WTC11 (cell line): Measurements from ENCODE around the gene SPTLC2.

Experiments
- ATF3 ChIP-seq: sonication (generic); formaldehyde crosslinking; conservative IDR thresholded peaks from 2 replicates; pipeline ENCODE4 v1.8.1; 2022; ENCODE audit warnings: mild to moderate bottlenecking, missing genetic modification reagents
- ATF6 ChIP-seq: sonication (generic); formaldehyde crosslinking; IDR thresholded peaks from 2 replicates; pipeline ENCODE4 v1.8.1; 2023; ENCODE audit warnings: mild to moderate bottlenecking, missing genetic modification reagents
- E2F4 ChIP-seq: sonication (generic); formaldehyde crosslinking; IDR thresholded peaks from 2 replicates; pipeline ENCODE4 v1.8.1; 2022; ENCODE audit warnings: low read depth, mild to moderate bottlenecking, moderate library complexity, missing genetic modification reagents, borderline replicate concordance
- ELF4 ChIP-seq: sonication (generic); formaldehyde crosslinking; IDR thresholded peaks from 2 replicates; pipeline ENCODE4 v1.8.1; 2022; ENCODE audit warnings: low read depth, mild to moderate bottlenecking, moderate library complexity, missing genetic modification reagents
- ERG ChIP-seq: fragments of 250-450 bp; sonication (Bioruptor Pico); IDR thresholded peaks from 2 replicates; pipeline ENCODE4 v1.8.0; 2021; ENCODE audit warnings: mild to moderate bottlenecking
- RELA ChIP-seq: sonication (generic); formaldehyde crosslinking; IDR thresholded peaks from 2 replicates; pipeline ENCODE4 v1.8.1; 2022; ENCODE audit warnings: missing genetic modification reagents, mild to moderate bottlenecking, borderline replicate concordance
- TF ChIP-seq, protein P1 (sequence below): sonication (generic); formaldehyde crosslinking; IDR thresholded peaks from 2 replicates; pipeline ENCODE4 v1.8.0; 2022; ENCODE audit warnings: mild to moderate bottlenecking, missing genetic modification reagents
- TF ChIP-seq, protein P2 (sequence below): sonication (generic); formaldehyde crosslinking; IDR thresholded peaks from 2 replicates; pipeline ENCODE4 v1.8.1; 2022; ENCODE audit warnings: low read depth, missing genetic modification reagents, borderline replicate concordance
- TF ChIP-seq, protein P3 (sequence below): fragments of 200-600 bp; IDR thresholded peaks from 2 replicates; pipeline ENCODE4 v1.8.0; 2022; ENCODE audit warnings: antibody characterized with exemption
- TF ChIP-seq, protein P4 (sequence below): sonication (generic); formaldehyde crosslinking; IDR thresholded peaks from 2 replicates; pipeline ENCODE4 v1.8.0; 2023; ENCODE audit warnings: mild to moderate bottlenecking, missing genetic modification reagents
- TF ChIP-seq, protein P5 (sequence below): sonication (generic); formaldehyde crosslinking; IDR thresholded peaks from 2 replicates; pipeline ENCODE4 v1.8.1; 2022; ENCODE audit warnings: mild to moderate bottlenecking, missing genetic modification reagents, moderate library complexity, borderline replicate concordance
- TF ChIP-seq, protein P6 (sequence below): sonication (generic); formaldehyde crosslinking; IDR thresholded peaks from 2 replicates; pipeline ENCODE4 v1.8.0; 2022; ENCODE audit warnings: mild to moderate bottlenecking, missing genetic modification reagents

GRCh38 chr14:77579065-77579464 lies 37.4 kb downstream of the SPTLC2 start:
- TF ChIP-seq, protein P1, sequence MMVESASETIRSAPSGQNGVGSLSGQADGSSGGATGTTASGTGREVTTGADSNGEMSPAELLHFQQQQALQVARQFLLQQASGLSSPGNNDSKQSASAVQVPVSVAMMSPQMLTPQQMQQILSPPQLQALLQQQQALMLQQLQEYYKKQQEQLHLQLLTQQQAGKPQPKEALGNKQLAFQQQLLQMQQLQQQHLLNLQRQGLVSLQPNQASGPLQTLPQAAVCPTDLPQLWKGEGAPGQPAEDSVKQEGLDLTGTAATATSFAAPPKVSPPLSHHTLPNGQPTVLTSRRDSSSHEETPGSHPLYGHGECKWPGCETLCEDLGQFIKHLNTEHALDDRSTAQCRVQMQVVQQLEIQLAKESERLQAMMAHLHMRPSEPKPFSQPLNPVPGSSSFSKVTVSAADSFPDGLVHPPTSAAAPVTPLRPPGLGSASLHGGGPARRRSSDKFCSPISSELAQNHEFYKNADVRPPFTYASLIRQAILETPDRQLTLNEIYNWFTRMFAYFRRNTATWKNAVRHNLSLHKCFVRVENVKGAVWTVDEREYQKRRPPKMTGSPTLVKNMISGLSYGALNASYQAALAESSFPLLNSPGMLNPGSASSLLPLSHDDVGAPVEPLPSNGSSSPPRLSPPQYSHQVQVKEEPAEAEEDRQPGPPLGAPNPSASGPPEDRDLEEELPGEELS (CRISPR knock-in tag): no peak
- TF ChIP-seq ELF4: no peak
- no peak for TF ChIP-seq RELA (CRISPR knock-in tag)
- no peak for TF ChIP-seq ATF3 (CRISPR knock-in tag)
- TF ChIP-seq, protein P2, sequence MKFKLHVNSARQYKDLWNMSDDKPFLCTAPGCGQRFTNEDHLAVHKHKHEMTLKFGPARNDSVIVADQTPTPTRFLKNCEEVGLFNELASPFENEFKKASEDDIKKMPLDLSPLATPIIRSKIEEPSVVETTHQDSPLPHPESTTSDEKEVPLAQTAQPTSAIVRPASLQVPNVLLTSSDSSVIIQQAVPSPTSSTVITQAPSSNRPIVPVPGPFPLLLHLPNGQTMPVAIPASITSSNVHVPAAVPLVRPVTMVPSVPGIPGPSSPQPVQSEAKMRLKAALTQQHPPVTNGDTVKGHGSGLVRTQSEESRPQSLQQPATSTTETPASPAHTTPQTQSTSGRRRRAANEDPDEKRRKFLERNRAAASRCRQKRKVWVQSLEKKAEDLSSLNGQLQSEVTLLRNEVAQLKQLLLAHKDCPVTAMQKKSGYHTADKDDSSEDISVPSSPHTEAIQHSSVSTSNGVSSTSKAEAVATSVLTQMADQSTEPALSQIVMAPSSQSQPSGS (CRISPR knock-in tag): no peak
- TF ChIP-seq, protein P3, sequence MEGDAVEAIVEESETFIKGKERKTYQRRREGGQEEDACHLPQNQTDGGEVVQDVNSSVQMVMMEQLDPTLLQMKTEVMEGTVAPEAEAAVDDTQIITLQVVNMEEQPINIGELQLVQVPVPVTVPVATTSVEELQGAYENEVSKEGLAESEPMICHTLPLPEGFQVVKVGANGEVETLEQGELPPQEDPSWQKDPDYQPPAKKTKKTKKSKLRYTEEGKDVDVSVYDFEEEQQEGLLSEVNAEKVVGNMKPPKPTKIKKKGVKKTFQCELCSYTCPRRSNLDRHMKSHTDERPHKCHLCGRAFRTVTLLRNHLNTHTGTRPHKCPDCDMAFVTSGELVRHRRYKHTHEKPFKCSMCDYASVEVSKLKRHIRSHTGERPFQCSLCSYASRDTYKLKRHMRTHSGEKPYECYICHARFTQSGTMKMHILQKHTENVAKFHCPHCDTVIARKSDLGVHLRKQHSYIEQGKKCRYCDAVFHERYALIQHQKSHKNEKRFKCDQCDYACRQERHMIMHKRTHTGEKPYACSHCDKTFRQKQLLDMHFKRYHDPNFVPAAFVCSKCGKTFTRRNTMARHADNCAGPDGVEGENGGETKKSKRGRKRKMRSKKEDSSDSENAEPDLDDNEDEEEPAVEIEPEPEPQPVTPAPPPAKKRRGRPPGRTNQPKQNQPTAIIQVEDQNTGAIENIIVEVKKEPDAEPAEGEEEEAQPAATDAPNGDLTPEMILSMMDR: no peak
- no peak for TF ChIP-seq ATF6 (CRISPR knock-in tag)
- TF ChIP-seq, protein P4, sequence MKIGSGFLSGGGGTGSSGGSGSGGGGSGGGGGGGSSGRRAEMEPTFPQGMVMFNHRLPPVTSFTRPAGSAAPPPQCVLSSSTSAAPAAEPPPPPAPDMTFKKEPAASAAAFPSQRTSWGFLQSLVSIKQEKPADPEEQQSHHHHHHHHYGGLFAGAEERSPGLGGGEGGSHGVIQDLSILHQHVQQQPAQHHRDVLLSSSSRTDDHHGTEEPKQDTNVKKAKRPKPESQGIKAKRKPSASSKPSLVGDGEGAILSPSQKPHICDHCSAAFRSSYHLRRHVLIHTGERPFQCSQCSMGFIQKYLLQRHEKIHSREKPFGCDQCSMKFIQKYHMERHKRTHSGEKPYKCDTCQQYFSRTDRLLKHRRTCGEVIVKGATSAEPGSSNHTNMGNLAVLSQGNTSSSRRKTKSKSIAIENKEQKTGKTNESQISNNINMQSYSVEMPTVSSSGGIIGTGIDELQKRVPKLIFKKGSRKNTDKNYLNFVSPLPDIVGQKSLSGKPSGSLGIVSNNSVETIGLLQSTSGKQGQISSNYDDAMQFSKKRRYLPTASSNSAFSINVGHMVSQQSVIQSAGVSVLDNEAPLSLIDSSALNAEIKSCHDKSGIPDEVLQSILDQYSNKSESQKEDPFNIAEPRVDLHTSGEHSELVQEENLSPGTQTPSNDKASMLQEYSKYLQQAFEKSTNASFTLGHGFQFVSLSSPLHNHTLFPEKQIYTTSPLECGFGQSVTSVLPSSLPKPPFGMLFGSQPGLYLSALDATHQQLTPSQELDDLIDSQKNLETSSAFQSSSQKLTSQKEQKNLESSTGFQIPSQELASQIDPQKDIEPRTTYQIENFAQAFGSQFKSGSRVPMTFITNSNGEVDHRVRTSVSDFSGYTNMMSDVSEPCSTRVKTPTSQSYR (CRISPR knock-in tag): no peak
- TF ChIP-seq, protein P5, sequence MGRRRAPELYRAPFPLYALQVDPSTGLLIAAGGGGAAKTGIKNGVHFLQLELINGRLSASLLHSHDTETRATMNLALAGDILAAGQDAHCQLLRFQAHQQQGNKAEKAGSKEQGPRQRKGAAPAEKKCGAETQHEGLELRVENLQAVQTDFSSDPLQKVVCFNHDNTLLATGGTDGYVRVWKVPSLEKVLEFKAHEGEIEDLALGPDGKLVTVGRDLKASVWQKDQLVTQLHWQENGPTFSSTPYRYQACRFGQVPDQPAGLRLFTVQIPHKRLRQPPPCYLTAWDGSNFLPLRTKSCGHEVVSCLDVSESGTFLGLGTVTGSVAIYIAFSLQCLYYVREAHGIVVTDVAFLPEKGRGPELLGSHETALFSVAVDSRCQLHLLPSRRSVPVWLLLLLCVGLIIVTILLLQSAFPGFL (CRISPR knock-in tag): no peak
- TF ChIP-seq ERG (CRISPR knock-in tag): no peak
- TF ChIP-seq, protein P6, sequence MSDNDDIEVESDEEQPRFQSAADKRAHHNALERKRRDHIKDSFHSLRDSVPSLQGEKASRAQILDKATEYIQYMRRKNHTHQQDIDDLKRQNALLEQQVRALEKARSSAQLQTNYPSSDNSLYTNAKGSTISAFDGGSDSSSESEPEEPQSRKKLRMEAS: no peak
- TF ChIP-seq E2F4 (CRISPR knock-in tag): no peak
